Tibial nerve (tissue), 4 donors: Measurements from ENCODE around the gene TFIP11.

ENCODE experiments used
- EP300 ChIP-seq, 2 donors: sonication (generic); formaldehyde crosslinking; IDR thresholded peaks; one replicate each; pipeline ENCODE4 v1.6.1; 2017; ENCODE audit warnings: antibody characterized with exemption in 2 of 2, mild to moderate bottlenecking in 1 of 2
- POLR2A ChIP-seq, 2 donors: fragments of 450-650 bp; IDR thresholded peaks; one replicate each; pipeline ENCODE4 v1.6.1; 2017; ENCODE audit warnings: antibody characterized with exemption in 2 of 2, mild to moderate bottlenecking in 2 of 2, moderate library complexity in 2 of 2
- TF ChIP-seq, protein P1 (sequence below), 5 experiments: fragments of 200-600 bp in 3 of 5; fragments of 450-650 bp in 2 of 5; sonication (generic) in 3 of 5; IDR thresholded peaks; one replicate each; pipeline ENCODE4 v1.5.1; 2016 to 2019; ENCODE audit warnings: antibody characterized with exemption in 5 of 5, mild to moderate bottlenecking in 3 of 5, moderate library complexity in 2 of 5

DNA sequence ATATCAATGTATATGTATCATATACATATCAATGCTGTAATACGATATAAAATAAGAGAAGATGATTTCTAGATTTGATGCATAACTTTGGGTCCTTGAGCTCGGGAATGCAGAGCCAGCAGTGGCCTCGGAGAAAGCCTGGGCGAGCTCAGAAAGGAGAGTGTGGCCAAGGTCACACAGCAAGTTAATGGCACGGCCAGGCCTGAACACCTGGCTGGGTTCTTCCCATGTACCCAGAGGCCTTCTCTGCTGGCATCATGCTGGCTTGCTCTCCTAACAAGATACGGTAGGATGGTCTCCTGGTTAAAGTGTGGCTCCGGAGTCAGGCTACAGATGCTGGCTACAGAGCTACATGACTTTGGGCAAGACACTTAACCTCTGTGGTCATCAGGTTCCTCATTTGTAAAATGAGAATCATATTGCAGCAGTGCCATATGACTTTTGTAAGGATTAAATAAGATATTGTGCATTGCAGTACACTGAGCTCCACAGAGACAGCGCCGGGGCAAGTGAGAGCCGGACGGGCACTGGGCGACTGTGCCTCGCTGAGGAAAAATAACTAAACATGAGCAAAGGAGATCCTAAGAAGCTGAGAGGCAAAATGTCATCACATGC is 47.8 kb upstream of the TFIP11 start:
- TF ChIP-seq, protein P1, sequence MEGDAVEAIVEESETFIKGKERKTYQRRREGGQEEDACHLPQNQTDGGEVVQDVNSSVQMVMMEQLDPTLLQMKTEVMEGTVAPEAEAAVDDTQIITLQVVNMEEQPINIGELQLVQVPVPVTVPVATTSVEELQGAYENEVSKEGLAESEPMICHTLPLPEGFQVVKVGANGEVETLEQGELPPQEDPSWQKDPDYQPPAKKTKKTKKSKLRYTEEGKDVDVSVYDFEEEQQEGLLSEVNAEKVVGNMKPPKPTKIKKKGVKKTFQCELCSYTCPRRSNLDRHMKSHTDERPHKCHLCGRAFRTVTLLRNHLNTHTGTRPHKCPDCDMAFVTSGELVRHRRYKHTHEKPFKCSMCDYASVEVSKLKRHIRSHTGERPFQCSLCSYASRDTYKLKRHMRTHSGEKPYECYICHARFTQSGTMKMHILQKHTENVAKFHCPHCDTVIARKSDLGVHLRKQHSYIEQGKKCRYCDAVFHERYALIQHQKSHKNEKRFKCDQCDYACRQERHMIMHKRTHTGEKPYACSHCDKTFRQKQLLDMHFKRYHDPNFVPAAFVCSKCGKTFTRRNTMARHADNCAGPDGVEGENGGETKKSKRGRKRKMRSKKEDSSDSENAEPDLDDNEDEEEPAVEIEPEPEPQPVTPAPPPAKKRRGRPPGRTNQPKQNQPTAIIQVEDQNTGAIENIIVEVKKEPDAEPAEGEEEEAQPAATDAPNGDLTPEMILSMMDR (IDR thresholded peaks at IDR 0.05) = no peak
- TF ChIP-seq POLR2A (IDR thresholded peaks at IDR 0.05) (no peak), EP300 (IDR thresholded peaks at IDR 0.05) (no peak)
